Sciatic nerve (tissue), 2 donors: ENCODE results near the gene ANOS1. TPM values are rescaled to one million over a fixed set of nuclear protein-coding genes. Genes with fewer than 3 reads are reported as not detected.
"Not testable (repeated sequence)": the region's sequence is repeated elsewhere in the genome, so short reads cannot be mapped to it uniquely, and the experiment has no call there.

Experiments used
- ATAC-seq: fragments of 200-7000 bp; cut with Tn5 transposase; one replicate; pipeline ENCODE4 v1.9.1; 2020; ENCODE audit warnings: mild to moderate bottlenecking, moderate library complexity
- DNase-seq: peaks from one replicate; pipeline ENCODE4 v3.0.0-alpha.2; 2020; ENCODE audit warnings: low spot score
- intact Hi-C: fragments of 100-400 bp; cut with DNase I; formaldehyde crosslinking; loops from one replicate; pipeline ENCODE4 v1.14.2; 2022
- total RNA-seq: library from RNA; stranded (reverse); fragmentation: NEBNext Ultra II Directional; extraction: Animal tissue kit (Norgen Biotek cat#: 25700); gene quantifications from one replicate; pipeline ENCODE4 v1.2.1, GENCODE V29; 2021
- donor health status: DM: no; HTN: no; CAD: no.
- donor health status: DM: no; HTN: no; CAD: no.

Gene ANOS1
- total RNA-seq, 1 donor from 2014 or later, result 11.5 TPM

DNA sequence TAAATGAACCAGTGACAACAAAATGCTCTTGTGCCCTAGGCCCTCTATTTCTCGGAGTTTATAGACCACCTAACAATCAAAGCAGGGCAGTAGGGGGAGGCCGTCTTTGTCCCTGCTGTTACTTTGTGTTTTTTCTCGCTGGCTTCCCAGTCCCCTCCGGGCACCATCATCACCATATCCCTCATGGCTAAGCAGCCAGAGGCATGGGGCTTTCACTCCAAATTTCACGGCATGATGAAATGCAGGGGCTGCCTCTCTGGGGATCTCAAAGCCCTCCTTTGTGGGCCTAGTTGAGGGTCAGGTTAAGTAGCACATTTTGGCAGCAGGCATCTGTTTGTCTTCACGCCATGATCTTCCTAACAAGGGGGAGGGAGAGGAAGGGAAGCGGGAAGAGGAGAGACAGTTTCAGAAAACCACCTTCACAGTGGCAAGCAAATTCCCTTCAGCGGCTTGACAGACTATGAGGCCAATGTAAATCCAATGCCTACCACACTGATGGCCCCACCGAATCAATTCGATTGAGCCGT, 91.9 kb downstream of the ANOS1 start:
- intact Hi-C loops, result no loop called here
- no peak for DNase-seq
- no peak for ATAC-seq

DNA sequence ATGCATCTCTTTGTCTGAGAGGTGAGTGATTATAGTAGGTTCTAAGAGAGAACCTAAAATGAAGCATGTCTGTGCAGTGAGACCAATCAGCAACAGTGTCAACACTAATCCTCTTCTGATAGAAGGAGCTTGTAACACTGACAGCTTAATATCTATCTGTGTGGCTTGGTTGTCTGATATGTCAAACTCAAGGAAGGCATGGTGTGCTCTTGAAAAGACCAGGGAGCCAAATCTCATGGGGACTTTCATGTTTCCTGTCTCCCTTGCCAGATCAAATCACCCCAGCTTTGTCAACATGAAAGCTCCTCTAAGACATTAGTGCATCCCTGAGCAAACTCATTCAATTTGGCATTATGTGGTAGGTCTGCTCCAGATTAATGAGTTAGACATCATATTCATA, 95.4 kb downstream of the ANOS1 start:
- no peak for DNase-seq
- intact Hi-C loops, result no loop called here
- no peak for ATAC-seq

DNA sequence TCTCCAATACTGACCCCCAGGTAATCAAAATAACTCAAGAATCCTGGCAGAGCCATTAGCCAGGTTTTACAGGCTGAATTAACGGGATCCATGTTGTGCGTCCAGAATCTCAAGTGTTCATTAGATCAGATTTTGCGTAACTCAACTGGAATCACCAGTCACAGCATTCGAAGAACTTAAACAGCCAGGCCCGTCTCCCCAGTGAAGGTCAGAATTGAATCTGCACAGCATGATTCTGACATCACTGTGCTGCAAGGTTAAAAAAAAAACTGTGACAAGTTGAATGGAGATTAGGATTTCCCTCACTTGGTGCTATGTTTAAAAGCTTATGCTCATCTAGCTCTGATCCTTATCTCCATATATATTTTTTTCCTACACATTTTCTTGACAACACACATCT, 96.1 kb downstream of the ANOS1 start:
- intact Hi-C loops, result no loop called here
- DNase-seq (no peak), ATAC-seq (no peak)

DNA sequence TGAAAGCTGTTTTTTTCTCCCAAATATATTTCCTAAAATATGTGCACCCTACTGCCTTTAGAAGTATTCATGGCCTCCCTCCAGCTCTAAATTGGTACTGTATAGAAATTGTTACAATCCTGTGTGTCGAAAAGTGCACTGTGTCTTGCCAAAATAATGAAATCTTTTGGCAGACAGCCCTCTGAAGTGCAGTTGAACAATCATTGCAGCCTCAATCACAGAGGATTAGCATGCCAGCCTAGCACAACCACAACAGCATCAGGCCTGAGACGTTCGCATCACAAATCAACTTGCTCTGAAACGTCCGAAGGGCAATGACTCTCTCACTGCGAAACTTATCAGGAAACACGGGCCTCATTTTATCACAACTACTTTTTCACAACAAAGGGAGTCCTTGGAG, 99.0 kb downstream of the ANOS1 start:
- ATAC-seq (no peak), DNase-seq (no peak)
- intact Hi-C loops, result no loop called here

DNA sequence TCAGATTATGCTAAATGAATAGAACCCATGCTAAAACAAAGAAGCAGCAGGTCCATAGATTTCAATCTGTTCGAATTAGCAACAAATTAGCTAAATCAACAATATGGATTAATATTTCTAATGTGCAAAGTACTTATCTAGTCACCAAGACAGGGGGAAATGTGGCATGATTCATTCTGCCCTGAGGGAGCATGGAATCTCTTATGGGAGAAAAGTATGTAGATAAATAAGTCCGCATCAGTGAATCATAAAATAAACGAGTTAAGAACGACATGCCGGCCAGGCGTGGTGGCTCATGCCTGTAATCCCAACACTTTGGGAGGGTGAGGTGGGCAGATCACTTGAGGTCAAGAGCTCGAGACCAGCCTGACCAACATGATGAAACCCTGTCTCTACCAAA, 102.1 kb downstream of the ANOS1 start:
- ATAC-seq, result no peak
- intact Hi-C loops, result no loop called here
- DNase-seq, result no peak

DNA sequence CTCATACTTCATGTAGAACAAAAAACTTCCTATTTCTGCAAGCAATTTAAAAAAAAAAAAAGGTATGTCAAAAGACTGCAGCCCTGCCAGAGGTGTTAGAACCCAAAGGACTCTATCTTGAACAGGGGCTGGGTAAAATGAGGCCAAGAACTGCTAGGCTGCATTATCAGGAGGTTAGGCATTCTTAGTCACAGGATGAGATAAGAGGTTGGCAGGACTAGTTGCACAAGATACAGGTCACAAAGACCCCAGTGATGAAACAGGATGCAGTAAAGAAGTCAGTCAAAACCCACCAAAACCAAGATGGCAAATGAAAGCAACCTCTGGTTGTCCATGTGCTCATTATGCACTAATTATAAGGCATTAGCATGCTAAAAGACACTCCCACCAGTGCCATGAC, 104.1 kb downstream of the ANOS1 start:
- ATAC-seq, result no peak
- intact Hi-C loops, result no loop called here
- DNase-seq, result no peak

DNA sequence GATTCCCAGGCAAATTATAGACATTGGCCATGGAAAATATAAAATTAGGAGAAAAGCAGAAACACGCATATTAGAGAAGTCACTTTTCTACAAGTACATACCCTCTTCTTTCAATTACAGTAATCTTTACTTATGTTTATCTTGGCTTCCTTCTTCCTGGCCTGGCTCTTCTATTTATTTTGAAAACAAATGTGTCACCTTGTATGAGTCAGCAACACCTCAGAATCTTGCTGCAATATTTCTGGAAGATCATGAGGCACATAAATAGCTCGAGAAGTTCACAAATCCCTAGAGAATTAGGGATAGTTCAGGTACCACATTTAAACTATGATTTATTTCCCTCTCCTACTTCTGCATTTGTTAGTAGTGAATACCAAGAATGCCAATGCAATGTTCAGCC, 124.6 kb downstream of the ANOS1 start:
- DNase-seq (no peak), ATAC-seq (no peak)
- intact Hi-C loops, result no loop called here

DNA sequence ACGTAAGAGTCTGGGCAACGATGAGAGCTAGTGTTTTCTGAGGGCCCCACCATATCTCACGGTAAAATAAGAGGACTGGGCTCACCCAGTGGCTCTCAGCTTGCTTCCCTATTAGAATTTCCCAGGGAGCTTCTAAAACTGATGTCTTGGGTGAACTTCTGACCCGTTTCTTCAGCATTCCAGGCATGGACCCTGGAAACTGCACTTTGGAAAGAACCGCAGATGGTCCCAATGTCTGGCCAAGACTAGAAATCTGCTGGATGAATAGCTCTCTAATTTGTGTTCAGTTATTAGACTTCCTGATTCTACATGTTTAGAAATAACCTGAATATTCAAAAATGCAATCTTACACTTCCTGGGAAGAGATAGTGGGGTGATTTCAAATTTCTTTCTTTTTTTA, 127.8 kb downstream of the ANOS1 start:
- no peak for DNase-seq
- intact Hi-C loops, result no loop called here

DNA sequence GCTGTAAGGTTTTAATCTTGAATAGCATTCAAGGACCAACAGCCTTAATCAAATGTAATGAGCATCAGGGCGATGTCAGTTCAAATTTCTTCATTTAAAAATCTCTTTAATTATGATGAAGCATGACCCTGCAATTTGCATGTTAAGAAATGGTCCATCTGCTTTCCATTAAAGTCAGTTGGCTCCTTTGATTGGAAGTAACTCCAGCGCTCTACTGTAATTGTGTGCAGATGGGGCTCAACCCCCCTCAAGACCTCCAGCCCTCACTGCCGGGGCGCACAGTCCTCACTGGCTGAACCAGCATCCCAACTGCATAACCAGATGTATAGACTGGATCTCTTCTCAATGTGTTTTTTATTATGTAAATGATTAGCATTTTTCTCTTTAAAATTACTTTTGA, 140.4 kb downstream of the ANOS1 start:
- ATAC-seq, result no peak
- intact Hi-C loops, result no loop called here
- DNase-seq, result no peak

More for the DNA sequence above, 127.8 kb downstream of the ANOS1 start:
- no peak for ATAC-seq

DNA sequence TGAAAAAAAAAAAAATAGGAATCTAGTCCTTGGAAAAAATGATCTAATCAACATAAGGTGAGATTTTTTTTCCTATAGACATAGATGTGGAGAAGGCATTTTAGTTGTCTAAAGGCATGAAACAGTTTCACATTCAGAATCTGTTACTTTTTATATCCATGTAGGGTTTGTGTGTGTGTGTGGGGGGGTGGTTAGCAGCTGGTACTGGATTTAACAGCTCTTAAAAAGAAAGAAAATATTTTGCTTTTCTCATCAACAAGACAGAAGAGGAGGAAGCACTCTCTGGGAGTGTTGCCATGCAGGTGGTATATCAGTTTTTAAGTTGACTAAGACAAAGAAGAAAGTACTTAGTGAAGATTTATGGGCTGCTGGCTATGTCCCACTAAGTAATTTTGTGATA, 145.0 kb downstream of the ANOS1 start:
- intact Hi-C loops, result no loop called here
- ATAC-seq, result no peak
- DNase-seq, result no peak

DNA sequence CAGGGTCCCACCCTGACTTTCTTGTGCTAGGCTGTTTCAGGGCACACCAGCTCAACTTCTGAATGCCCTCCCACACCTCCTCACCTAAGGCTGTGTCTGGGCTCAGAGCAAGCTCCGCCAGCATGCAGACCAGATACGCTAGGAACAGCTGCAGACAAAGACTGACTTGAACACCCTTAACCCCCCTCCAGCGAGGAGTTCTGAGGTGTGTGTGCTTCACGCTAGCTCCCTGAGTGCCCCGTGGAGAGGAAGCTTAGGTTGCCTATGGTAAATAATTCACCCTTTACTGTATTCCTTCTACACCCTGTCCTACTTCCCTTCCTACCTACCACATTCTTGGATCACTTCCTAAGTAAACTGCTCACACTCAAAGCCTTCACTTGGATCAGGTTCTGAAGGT, 152.3 kb downstream of the ANOS1 start:
- ATAC-seq, result no peak
- intact Hi-C loops, result no loop called here
- no peak for DNase-seq

DNA sequence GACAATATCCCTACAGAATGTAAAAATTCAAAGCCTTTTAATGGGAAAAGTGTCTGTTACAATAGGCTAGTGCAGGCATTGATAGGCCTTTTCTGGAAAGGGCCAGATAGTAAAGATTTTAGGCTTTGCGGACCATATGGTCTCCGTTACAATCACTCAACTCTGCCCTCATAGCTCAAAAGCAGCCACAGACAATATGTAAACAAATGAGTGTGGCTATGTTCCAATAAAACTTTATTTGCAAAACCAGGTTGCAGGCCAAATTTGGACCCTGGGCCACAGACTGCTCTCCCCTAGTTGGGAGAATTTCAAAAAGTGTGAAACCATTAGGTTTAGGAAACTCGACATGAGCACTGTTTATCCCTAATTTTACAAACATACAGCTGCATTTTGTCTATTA, 155.1 kb downstream of the ANOS1 start:
- intact Hi-C loops, result no loop called here
- DNase-seq (no peak), ATAC-seq (no peak)

DNA sequence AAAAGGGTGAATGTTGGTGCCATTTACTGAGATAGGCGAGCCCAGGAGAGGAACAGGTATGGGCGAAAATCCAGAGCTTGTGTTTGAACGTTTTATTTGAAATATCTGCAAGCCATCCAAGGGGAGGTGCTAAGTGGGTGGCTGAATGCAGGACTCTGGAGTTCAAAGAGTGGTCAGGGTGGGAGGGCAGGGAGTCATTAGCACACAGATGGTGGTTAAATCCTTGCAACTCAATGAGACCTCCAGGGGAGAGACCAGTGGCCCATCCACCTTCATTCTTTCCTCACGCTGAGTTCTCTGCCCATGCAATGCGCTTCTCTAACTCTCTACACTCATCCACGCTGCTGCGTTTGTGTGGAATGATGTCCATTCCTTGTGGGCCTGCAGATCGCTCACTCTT, 166.2 kb downstream of the ANOS1 start:
- DNase-seq (no peak), ATAC-seq (no peak)
- intact Hi-C loops, result no loop called here

DNA sequence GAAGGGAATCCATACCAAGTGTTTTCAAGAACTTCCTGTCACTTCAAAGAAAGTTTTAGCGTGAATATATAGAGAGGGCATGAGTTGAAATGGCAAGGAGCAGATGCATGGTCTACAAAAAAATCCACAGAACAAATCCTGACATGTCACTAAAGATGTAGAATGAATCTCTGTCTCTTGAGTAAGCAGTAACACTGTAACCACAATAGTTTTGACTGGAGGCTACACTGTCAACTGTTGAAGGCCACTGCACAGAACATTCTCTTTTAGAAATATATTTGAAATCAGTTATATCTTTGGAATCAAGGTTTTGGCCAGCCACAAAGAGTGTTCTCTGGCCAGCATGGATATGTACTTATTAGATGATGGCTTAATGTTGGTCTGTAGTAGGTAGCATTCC, 183.5 kb downstream of the ANOS1 start:
- intact Hi-C loops, result no loop called here
- ATAC-seq, result no peak
- DNase-seq, result no peak

DNA sequence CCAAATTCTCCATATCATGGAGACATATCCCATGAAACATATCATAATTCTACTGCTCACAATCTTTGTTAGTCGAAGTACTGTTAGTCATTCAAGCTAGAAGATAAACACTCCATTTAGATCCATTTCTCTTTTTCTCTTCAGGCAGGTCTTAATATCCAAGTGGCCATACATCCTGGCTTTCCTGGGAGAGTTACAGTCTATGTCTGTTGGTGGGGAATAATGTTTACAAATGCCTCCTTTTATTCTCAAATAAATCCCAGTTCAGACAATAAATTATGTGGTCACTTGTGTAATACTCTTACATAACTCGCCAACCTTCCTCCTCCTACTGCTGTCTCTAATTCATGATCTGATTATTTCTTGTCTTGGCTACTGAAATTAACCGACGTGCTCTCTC, 185.2 kb downstream of the ANOS1 start:
- no peak for ATAC-seq
- intact Hi-C loops, result no loop called here
- DNase-seq, result no peak

DNA sequence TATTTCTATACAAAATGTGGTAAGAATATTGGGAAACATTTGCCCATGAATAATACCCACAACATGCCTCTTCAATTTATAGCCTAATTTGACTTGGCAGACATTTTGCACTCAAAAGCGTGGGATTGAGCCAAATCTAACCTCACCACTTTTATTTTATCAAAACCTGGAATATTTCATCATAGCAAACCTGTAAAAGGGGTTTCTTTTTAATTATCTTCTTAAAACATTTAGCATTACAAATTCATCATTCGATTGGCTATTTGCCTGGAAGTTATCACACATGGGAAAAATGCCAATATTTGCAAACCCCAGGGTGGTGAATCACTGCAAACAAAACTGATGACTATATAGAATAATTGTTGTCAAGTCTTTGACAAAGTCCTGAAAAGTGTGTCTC, 211.1 kb downstream of the ANOS1 start:
- ATAC-seq, result no peak
- intact Hi-C loops, result no loop called here
- no peak for DNase-seq

DNA sequence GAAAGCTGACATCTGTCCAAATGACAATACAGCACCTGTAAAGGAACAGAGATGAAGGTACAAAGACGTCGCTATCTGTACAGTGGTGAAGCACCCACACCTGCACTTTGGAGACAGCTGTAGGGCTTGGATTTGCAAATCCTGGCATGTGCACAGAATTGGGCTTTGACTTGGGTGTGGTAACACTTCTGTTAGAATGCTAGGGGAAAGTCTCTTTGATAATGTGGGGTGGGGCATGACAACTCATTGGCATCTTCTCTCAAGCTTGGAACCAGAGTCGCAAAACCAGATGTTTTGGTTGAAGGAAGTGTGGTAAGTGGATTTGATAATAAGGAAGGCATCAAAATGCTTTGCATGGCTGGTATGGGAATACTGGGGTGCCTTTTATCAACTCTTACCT, 211.8 kb downstream of the ANOS1 start:
- DNase-seq (no peak), ATAC-seq (no peak)
- intact Hi-C loops, result no loop called here

DNA sequence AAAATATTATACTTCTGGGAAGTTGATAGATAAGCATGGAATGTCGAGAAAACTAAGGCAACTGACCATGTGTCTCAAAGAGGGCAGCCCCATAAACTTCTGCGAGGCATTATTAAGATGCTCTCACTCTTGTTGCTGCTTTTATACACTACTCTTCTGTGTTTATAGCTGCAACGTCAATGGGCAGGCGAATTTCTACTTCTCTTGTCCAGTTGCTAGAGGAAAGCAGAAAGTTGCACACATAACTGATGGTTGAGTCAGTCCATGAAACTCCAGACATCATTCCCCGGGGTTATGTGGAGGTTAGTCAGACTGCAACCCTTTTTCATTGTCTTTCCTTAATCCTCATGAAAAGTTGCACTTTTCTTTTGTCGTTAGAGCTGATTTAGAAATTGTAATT, 227.5 kb downstream of the ANOS1 start:
- intact Hi-C loops, result no loop called here
- no peak for ATAC-seq

DNA sequence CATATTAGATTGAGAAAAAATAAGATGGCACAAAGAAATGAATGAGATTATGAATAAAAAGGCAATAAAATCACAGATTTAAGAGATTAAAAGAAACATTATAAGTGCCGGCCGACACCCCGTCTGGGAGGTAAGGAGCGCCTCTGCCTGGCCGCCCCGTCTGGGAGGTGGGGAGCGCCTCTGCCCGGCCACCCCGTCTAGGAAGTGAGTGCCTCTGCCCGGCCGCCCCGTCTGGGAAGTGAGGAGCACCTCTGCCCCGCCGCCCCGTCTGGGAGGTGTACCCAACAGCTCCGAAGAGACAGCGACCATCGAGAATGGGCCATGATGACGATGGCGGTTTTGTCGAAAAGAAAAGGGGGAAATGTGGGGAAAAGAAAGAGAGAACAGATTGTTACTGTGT, 229.8 kb downstream of the ANOS1 start:
- ATAC-seq, DNase-seq, intact Hi-C loops: not testable (repeated sequence)

More for the DNA sequence above, 227.5 kb downstream of the ANOS1 start:
- no peak for DNase-seq

DNA sequence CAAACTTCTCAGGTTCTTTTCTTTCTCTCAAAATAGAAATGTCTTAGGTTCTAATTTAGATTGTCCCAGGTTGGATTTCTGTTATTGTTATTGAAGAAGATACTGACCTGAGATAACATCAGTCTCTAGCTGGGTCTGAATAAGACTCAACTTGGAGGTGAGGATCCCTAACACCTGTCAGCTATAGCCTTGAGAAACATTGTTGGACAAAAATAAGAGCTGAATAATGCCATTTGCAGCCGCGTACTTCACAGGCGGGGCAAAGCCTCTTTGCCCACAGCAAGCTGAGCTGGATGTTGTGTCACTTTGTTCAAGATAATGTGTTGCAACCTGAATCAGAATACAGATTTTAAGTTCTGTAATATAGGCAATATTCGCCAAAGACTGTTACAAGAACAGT, 231.7 kb downstream of the ANOS1 start:
- DNase-seq, result no peak
- ATAC-seq, result no peak
- intact Hi-C loops, result no loop called here

DNA sequence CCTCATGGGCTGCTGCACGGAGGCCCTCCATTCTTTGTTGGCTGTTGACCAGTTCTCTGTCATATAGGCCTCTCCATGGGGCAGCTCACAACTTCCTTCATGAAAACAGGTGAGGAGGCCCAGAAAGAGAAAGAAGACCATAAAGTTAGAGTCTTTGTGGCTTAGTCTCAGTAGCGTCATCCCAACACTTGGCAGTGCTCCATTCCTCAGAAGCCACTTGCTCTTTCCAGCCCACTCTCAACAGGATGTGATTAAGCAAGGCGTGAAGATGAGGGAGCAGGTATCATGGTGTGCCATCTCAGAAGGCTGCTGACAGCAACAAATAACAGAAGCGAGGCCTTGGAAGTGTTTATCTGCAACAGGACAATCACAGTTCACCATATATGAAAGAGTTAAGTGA, 236.9 kb downstream of the ANOS1 start:
- intact Hi-C loops, DNase-seq, ATAC-seq: not testable (repeated sequence)
